ENCODE data around the gene TSSK2.
A peak's percentile ranks its signal among the peaks of the same experiment; 100 is the strongest.
"Not testable (repeated sequence)": the region's sequence is repeated elsewhere in the genome, so short reads cannot be mapped to it uniquely, and the experiment has no call there.

Gene TSSK2

DNA sequence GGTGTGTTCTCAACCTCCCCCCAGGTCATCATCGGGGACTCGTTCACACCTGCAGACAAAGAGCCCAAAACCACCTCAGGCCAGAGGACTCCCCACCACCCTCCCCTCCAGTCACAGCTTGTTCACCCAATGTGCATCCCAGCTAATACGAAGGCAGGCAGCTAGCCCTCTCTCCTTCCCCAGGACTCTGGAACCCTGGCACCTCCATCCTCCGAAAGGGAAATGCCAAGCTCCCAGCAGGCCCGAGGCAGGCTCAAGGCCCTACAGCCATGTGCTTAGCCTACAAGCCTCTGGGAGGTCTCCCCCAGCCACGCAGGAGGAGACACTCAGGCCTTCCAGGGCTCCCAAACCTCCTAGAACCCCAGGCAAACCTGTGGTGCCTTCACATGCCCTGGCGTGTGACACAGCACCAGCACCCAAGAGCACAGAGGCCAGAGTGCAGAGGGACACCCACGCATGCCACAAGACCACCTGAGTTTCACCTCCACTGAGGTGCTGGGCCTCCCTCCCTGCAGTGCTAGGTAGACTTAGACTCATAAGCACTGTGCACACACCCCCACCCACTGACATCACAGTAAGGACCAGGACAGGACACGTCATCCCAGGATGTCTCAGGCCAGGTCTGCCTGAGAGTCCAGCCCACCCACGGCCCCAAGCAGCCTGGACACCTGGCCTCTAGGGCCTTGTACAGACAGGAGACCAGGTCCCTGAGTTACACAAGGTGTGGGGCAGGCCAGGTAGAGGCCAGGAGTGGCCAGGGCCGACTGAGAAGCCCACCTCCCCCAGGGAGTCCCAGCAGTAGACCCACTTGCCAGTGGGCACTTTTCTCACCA lies 6.5 kb downstream of the TSSK2 start:
- intact Hi-C loops (cut with DNase I), result no loop called here
- no peak for DNase-seq

DNA sequence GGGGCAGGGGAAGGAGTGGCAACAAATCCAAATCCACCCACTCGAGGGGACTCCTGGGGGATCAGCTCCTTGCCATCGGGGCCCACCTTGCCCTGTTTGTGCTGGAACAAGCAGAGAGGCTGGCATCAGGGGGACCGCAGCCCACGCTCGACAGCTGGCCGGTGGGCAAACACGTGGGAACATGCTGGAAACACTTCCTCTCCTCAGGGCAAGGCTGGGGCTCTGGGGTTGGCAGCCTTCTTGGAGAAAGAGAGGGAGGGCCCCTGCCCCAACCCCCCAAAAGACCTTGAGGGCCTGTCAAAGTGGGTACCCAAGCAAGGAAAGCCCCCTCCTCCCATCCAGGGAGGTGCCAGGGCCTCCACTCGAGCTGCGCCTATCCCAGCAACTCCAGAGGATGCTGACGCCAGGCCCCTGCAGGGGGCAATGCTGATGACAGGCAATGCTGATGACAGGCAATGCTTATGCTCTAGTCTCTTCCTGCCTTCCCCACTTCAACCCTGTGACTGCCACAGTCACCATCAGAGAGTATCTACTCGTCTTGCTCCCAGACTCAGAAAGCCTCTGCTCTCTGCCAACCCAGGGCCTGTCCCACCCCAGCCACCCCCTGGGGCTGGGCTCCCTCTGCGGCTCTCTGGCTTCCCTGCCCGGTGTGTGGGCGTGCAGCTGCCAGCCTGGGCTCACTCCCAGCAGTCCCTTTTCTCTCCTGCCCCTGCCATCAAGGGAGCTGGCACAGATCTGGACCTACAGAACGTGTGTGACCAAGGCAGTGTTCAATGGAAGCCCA lies 7.3 kb downstream of the TSSK2 start:
- intact Hi-C loops (cut with DNase I), result no loop called here
- no peak for DNase-seq

DNA sequence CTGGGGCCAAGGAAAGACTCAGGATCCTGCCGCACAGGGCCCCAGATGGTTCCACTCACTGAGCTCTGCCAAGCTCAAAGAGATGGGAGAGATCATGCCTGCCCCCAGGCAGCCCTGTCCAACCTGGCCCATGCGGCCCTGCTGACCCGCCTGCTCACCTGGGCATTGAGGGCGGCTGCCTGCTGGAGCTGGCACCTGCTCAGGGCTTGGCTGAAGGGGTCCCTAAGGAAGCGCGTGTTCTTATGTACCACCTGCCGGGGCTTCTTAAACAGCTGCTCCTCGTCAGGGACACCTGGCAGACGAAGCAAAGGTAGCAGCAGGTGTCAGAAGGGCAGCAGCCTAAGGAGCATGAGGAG lies 7.9 kb downstream of the TSSK2 start:
- intact Hi-C loops (cut with DNase I), result no loop called here
- DNase-seq, result no peak

DNA sequence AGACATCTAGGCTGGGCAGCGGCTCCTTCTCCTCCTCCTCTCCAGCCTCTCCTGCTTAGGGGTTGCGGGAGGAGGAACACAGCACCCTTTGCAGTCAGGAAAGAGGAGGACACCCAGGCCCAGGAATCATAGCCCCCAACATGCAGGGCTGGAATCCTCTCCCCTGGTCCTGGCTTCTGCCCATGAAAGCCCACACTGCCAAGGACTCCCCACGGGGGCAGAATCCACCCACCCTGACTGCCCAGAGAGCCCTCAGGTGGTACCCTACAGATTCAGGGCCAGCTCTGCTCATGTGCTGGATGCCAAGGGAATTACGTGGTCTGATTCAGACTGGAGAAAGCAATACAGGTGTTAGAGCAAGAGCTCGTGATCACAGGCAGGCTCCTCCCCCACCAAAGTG lies 8.9 kb downstream of the TSSK2 start:
- intact Hi-C loops (cut with DNase I), result no loop called here
- DNase-seq, result no peak

DNA sequence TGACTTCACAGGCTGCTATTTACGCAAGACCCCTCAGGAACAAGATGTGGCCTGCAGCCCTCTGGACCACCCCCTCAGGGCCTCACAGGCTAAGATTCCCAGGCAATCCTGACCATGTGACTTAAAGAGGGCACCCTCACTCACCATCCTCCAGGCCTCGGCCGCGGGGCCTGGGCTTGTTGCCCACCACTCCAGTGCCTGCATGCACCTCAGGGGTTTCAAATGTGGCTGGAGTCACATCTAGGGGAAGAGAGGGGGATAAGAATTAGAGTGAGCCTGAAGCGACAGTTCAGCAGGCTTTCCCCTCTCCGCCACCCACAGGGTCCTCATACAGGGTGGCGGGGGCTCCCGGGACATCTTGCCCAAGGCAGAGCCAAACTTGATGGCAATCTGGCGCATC lies 11.3 kb downstream of the TSSK2 start:
- intact Hi-C loops (cut with DNase I), result no loop called here
- no peak for DNase-seq

DNA sequence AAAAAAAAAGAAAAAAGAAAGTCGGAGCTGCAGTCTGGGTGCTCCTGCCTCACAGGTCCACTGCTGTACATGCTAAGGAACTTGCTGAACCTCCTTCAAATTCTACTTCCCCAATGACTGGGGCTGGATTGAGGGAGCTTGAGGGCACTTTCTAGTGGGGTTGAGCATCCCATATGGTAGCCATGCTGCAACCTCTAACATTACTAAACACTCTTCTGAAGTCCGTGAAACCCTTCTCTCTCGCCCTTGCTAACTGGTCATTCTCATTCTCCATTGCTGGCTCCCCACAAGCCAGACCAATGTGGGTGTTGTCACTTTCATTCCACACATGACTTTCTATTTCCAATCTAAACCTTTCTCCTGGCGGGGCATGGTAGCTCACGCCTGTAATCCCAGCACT lies 12.1 kb downstream of the TSSK2 start:
- intact Hi-C loops (cut with DNase I), result no loop called here

DNA sequence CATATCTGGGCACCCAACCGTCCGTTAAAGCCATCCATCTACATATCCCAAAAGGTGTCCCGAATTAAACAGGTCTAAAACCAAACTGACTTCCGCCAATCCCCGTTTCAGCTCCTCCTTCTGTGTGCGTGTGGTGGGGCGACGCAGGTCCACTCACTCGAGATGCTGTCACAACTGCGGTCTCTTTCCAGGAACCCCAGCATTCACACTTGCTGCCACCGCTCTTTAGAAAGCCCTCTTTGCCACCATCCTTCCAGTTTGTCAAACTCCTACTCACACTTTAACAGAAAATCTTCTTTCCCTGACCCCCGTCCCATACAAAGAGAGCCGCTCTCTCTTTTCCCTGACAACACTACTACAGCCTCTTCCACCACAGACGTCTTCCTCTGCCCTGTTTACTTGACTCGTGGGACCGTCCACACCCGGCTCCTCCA lies 12.9 kb downstream of the TSSK2 start:
- DNase-seq, result no peak
- intact Hi-C loops (cut with DNase I), result loop anchor here (2.0 kb wide), 2 partner anchors 21 to 487 kb away; partner anchors contain the start of gene DGCR2

More for the DNA sequence above, 12.1 kb downstream of the TSSK2 start:
- no peak for DNase-seq

DNA sequence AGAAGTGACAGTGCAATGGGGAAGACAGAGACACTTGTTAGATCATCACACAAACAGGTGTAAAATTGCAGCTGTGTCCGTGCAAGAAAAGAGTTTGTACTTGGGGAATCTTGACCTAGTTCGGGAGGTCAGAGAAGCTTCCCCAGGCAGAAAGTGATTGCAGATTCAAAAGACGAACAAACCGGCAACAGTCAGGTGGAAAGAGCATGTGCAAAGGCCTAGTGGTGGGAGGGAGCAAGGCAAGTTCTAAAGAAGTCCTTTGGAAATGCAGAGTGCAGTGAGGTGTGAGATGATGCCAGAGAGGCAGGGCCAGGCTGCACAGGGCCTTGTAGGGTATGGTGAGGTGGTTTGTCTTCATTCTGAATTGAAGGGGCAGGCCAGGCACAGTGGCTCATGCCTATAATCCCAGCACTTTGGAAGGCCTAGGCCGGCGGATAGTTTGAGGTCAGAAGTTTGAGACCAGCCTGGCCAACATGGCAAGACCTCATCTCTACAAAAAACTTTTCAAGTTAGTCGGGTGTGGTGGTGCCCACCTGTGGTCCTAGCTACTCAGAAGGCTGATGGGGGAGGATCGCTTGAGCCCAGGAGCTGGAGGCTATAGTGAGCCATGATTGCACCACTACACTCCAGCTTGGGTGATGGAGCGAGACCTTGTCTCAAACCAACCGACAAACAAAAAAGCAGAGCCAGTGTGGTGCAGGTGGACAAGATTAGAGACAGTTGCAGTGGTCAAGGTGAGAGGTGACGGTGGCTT lies 15.3 kb downstream of the TSSK2 start:
- no peak for DNase-seq
- intact Hi-C loops (cut with DNase I), result no loop called here

DNA sequence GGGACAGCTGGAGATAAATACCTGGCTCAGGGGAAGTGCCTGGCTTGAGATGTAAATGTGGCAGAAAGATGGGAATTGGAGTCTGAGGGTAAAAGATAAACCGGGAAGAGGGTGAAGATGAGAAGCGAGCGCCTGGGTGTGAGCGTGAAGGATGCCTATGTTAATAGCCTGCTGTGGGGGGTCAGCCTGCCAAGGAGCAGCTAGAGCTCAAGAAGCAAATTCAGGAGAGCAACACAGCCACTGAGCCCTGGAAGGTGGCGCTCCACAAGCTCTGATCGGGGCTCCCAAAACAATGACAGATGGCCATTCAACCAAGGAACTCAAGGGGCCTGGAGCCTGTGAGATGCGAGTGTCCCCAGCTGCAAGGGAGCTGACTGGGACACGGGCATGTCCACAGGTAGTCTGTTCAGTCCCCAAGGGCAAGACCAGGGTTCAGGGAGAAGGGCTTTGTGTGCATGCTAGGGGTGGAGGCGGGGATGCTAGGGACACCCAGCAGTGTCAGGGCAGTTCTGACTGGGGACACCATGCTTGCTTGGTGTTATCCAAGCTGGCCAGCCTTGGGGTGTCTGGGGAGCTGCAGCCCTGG lies 16.2 kb downstream of the TSSK2 start:
- DNase-seq, result no peak
- intact Hi-C loops (cut with DNase I), result no loop called here

DNA sequence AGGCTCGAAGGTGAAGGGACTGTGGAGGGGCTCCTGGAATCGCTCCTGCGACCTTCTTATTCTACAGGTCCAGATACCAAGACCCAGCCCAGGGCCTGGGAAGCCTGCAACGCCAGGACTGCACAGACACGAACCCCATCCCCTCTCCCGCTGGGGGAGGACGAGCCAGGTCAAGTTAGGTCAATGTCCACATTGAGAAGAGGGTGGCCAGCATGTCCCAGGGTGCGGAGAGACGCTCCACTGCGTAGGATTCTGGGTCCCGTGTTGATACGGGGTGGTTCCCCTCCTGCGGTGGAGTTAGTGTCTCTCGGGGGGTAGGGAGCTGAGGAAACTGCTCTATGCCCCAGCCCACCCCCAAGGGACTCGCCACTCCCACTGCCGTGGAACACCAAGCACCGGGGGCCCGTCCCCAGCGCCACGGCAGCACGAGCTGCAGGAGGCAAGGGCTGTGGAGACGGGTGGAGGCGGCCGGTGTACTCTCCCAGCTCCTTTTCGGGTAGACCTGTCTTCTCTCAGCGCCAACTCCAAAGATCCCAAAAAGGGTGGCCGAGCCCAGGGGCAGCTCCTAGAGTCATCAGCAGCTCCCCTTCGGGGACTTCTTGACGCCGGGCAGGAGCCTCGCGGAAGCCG lies 17.4 kb downstream of the TSSK2 start:
- no peak for DNase-seq
- intact Hi-C loops (cut with DNase I), result no loop called here

DNA sequence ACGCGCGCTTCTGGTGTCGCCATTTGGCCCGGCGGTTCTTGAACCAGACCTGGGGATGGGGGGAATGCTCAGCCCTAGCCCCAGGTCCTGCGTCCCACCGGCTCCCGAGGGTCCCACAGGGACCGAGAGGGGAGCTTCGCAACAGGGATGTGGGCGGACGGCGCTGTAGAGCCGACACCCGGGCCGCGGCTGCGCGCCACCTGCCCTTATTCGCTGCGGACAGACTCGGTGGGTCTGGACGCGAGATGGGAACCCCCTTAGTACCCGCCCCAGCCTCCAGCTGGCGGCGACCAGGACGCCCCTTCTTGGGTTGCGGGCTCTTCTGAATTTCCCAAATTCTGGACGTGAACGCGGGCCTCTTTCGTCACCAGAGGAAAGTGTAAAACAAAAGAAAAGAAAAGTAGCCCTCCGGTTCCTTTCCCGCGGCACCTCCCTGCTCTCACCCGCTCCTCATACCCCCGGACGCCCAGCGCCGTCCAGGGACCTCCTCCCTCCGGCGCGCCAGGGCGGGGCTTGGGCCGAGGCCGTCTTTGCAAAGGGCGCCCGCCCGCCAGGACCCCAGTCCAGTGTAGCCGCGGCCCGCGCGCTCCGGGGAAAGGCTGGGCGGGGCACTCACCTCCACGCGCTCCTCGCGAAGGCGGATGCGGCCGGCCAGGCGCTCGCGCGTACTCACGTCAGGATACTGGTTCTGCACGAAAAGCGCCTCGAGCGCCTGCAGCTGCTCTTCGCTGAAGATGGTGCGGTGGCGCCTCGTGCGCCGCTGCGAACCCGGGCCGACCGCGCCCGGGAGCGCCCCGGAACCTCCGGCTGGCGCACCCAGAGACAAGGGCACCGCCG lies 18.2 kb downstream of the TSSK2 start:
- intact Hi-C loops (cut with DNase I), result no loop called here
- DNase-seq, result no peak

DNA sequence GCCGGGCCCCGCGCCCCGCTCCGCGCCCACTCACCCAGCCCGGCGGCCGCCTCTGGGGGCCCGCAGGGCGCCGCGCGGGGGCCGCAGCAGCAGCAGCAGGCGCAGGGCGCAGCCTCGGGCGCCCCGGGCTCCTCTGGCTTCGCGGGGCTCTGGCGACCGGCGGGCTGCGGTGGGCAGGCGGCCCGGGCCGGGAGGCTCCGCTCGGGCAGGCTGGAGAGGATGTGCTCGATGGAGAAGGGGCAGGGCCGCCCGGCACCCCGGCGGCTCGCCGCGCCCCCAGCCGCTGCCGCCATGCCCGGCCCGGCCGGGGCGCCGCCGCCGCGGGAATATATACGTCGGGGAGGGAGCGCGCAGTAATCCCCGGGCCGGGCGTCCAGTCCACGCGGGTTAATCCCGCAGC lies 18.9 kb downstream of the TSSK2 start, which contains the start of gene GSC2:
TSS of gene GSC2 (minus strand) at position 302 of the 400 bp plus-strand sequence. CDS start at position 293, 9 bp downstream.
- no peak for DNase-seq
- intact Hi-C loops (cut with DNase I), result no loop called here

DNA sequence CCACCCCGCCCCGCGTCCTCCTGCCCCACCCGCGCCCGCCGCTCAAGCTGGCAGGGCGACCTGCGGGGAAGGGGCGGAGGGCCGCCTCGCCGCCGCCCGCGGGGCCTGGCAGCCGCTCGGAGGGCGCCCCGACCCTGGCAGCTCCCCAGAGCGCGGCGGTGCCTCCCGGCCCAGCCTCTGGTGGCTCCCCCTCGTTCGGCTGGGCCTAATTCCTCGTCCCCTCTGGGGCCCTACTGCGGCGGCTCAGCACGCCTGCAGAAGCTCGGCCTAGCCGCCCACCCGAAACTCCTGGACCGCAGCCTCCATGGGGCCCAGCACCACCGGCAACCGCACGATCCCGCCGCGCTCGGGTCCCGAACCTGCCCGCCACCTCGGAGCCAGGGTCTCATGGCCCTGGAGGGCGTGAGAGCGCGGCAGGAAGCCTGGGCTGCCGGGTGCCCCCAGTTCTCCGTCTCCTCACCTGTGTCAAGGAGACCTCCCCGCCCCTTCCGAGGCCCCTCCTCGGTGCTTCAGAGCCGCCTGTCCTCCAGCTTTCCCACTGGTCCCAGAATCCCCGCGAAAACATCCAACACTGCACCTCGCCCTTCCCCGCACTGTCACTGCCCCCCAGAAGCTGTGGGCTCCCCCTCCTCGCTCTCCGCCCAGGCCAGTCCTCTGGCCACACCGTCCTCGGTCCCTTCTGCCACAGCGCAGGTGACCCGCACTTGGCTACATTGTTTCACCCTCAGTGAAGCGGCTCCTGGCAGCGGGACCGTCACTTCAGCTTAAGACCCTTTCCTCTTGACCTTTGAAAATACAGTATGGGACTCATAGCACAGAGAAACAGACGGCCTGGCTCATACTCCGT lies 19.6 kb downstream of the TSSK2 start:
- intact Hi-C loops (cut with DNase I), result no loop called here
- peak in 1 of 10 donors; percentile 50 for DNase-seq

DNA sequence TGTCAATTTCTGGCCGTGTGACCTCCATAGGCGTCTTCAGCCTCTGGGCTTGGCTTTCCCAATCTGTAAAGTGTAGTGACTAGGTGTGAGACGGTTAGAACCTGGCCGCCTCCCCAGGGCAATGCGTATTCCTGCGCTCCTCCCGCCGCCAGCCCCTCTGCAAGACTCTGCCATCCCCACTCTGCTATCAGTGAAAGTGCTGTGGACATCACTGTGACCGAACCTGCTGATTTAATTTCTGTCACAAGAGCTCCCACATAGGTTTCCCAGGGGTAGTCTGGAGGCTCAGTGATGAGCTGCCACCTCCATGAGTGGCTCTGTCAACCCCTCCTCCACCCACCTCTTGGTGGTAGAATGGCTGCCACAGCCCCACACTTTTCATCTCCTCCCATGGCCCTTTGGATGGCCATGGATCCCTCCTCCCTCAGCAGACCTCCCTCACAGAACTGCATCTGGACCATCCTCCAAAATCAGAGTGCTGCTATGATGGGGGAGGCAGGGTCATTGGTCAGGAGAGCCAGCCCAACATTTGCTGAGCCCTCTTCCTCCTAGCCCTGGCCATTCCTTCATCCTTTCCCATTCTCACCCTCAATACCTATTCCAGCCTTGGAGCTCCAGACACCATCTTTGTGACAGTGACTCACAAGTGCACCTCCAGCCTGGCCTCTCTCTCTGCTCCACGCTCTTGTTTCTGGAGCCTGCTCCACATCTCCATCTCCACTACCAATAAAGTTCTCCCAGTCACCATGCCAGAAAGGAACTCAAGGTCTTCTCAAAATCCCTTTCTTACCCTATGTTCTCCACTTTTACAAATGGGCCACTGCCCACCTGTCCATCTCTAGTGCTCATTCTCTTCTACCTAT lies 20.5 kb downstream of the TSSK2 start:
- DNase-seq, result peak in 1 of 10 donors; percentile 63
- intact Hi-C loops (cut with DNase I), result no loop called here

DNA sequence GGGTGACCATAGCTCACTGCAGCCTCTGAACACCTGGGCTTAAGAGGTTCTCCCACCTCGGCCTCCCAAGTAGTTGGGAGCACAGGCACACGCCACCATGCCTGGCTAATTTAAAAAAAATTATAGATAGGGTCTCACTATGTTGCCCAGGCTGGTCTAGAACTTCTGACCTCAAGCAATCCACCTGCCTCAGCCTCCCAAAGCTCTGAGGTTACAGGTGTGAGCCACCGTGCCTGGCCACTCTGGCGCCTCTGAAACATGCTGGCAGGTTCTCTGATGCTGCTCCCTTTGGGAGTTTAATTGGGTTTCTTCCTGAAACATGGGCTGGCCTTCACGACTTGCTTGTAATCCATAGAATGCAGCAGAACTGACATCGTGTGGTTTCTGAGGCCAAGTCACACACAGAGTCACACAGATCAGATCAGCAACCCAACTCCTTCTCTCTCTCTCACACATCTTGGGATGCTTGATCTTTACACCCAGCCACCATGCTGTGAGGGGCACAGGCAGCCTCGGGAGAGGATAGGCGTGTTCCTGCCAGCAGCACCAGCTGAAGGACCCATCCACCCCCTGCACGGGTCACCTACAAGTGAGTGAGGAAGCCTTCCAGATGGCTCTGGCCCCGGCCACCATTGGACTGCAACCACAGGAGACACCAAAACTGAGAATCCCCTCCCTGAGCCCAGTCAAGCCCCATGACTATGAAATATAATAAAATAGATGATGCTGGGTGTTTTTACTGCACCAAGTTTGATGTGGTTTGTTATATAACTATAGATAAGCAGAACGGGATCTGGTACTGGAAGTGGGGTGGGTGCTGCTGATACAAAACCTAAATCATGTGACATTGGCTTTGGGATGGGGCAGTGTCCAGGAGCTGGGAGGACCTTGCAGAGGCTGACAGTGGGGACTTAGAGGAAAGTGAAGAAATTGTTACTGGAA lies 22.1 kb downstream of the TSSK2 start:
- no peak for DNase-seq
- intact Hi-C loops (cut with DNase I), result no loop called here

DNA sequence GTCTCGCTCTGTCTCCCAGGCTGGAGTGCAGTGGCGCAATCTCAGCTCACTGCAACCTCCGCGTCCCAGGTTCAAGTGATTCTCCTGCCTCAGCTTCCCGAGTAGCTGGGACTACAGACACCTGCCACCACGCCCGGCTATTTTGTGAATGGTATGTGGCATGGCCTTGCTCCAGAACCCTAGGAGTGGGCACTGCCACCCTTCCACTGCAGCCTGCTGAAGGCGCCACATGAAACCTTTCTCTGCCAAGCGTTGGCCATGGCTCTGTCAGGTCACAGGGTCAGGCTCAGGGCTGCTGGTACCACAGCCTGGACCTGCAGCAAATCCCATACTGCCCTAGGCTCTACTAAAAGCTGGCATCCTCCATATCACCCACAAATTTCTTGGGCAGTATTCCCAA lies 25.0 kb downstream of the TSSK2 start:
- intact Hi-C loops (cut with DNase I); DNase-seq: not testable (repeated sequence)

Data from posterior cingulate gyrus (tissue), 11 donors.